WERI-Rb-1 (cell line): ENCODE results near the gene KLF3.

Experiments used
- DNase-seq: peaks from one replicate; pipeline ENCODE4 v3.0.0-alpha.2; 2020
- H3K27ac ChIP-seq: fragments of 250-450 bp; sonication (Bioruptor Pico); 2 replicates; pipeline ENCODE4 v1.5.1; 2020; ENCODE audit warnings: mild to moderate bottlenecking, moderate library complexity
- H3K27me3 ChIP-seq: fragments of 250-450 bp; sonication (Bioruptor Pico); 2 replicates; pipeline ENCODE4 v1.5.1; 2021; ENCODE audit warnings: mild to moderate bottlenecking, low read depth, moderate library complexity; ENCODE audit not compliant: insufficient read depth, severe bottlenecking
- H3K36me3 ChIP-seq: fragments of 250-450 bp; sonication (Bioruptor Pico); 2 replicates; pipeline ENCODE4 v1.5.1; 2020; ENCODE audit warnings: mild to moderate bottlenecking, moderate library complexity
- H3K4me3 ChIP-seq: 2 replicates; pipeline ENCODE4 v1.5.1; 2011; ENCODE audit warnings: low read depth, mild to moderate bottlenecking, control low read depth, low read length
- H3K9me3 ChIP-seq: fragments of 250-450 bp; sonication (Bioruptor Pico); 2 replicates; pipeline ENCODE4 v1.5.1; 2021; ENCODE audit warnings: mild to moderate bottlenecking, moderate library complexity; ENCODE audit not compliant: severe bottlenecking
- TF ChIP-seq, protein P1 (sequence below): IDR thresholded peaks from 2 replicates; pipeline ENCODE4 v1.5.1; 2011; ENCODE audit warnings: low read depth, mild to moderate bottlenecking, control low read depth, inconsistent platforms, low read length

KLF3 gene

DNA sequence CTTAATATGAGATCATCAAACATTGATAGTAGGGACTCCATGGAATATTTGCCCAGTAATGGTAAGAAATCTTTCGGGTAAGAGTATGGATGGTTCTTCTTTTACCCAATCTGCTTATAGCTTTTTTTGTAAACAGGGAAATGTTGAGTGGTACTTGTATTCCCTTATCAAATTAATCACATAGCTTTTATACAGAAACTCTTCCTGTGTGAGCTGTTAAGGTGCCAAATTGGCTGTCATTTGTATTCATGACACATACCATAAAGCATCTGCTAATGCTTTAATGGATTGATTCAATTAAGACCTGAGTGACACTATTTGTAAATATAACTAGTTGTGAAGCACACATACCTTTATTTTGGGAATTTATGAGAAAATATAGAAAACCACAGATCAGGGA is 34.2 kb downstream of the KLF3 start:
- Histone ChIP-seq H3K4me3 (no peak overlapping the region), H3K36me3 (peaks cover 26% of the 10 kb centered on the region), H3K27me3 (no peaks in the 10 kb centered on the region), H3K27ac (no peak overlapping the region), H3K9me3 (no peaks in the 10 kb centered on the region)
- no peak for DNase-seq
- TF ChIP-seq, protein P1, sequence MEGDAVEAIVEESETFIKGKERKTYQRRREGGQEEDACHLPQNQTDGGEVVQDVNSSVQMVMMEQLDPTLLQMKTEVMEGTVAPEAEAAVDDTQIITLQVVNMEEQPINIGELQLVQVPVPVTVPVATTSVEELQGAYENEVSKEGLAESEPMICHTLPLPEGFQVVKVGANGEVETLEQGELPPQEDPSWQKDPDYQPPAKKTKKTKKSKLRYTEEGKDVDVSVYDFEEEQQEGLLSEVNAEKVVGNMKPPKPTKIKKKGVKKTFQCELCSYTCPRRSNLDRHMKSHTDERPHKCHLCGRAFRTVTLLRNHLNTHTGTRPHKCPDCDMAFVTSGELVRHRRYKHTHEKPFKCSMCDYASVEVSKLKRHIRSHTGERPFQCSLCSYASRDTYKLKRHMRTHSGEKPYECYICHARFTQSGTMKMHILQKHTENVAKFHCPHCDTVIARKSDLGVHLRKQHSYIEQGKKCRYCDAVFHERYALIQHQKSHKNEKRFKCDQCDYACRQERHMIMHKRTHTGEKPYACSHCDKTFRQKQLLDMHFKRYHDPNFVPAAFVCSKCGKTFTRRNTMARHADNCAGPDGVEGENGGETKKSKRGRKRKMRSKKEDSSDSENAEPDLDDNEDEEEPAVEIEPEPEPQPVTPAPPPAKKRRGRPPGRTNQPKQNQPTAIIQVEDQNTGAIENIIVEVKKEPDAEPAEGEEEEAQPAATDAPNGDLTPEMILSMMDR, result no peak

DNA sequence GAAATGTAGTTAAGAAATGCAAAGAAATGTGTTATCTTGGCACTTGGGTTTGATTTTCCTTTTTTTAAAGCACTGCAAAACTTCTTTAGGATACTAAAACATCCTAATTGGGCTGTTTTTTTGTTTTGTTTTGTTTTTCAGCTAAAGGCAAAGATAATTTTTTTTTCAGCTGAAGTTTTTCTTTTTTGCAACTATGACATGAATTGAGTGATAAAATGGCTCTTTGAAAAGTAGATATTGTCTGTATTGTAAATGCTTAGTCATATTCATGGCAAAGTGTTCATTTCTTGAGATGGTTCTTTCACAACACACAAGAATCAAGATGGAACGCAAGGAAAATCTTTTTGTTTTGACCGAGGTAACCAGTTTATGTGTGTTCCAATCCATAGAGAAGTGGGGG is 35.1 kb downstream of the KLF3 start:
- DNase-seq, result no peak
- TF ChIP-seq, protein P1, result no peak
- peaks cover 21% of the 10 kb centered on the region for H3K36me3 ChIP-seq
- no peaks in the 10 kb centered on the region for H3K27me3 ChIP-seq
- H3K9me3 ChIP-seq, result no peaks in the 10 kb centered on the region
- H3K4me3 ChIP-seq, result no peak overlapping the region
- H3K27ac ChIP-seq, result no peak overlapping the region

DNA sequence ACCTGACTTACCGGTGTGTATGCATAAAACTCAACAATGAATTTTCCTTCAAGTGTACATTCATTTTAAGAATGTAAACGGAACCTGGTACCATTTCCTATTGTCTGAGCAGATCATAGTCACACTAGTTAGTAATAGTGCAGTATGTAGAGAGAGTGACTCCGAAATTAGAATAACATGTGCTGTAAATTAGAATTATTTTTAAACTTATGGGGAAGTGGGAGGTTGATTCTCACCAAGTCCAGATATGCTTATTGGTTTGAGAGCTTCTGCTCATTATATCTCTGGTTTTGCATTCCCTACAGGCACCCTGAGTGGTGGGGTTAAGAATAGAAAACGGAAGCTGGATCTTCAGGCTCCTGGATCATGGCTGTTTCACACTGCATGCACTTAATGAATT is 39.6 kb downstream of the KLF3 start:
- no peak overlapping the region for H3K27ac ChIP-seq
- no peaks in the 10 kb centered on the region for H3K9me3 ChIP-seq
- H3K27me3 ChIP-seq, result no peaks in the 10 kb centered on the region
- no peak for DNase-seq
- TF ChIP-seq, protein P1, result no peak
- H3K36me3 ChIP-seq, result no peaks in the 10 kb centered on the region; the same call in 1 of the 2 replicates
- H3K4me3 ChIP-seq, result no peak overlapping the region

DNA sequence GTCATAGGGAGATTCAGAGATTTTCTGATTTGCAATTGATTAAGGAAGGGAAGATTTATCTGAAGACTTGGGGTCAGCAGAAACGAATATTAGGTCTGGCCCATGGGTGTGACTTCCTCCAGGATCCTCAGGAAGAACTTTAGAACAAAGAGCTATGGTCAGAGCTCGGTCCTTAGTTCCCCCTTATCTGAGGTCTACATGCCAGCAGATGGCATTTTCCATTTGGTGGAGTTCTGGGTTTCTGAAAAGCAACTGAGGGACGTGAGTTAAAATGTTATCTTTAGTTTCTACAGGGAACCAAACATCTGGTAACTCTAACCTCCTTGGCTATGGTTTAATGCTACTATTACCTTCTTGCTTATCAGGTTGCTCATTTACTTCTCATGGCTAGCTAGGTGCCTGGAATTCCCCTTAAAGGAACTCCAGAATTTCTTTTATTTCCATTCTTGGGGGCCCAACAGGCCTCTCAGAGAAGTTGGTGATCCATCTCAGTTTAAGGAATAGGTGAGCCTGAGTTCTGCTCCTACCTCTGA is 40.7 kb downstream of the KLF3 start:
- TF ChIP-seq, protein P1, result no peak

DNA sequence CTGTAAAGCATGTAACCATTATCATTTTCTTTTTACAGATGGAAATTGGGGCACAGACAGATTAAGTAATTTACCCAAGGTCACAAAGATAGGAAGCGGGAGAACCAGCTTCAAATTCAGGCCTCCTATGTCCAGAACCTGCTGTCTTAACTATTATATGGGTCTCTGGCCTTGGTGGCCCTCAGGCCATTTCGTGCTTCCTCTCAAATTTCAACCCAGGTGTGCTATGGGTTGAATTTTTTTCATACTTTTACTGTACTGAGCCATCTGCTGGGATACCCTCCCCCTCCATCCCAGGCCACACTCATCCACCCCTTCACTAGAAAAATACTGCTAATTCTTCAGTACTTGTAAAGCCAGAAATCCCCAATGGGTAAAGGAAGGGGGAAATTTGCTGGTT is 42.3 kb downstream of the KLF3 start:
- Histone ChIP-seq H3K9me3 (no peaks in the 10 kb centered on the region), H3K4me3 (no peak overlapping the region), H3K27me3 (no peaks in the 10 kb centered on the region), H3K27ac (no peak overlapping the region), H3K36me3 (no peaks in the 10 kb centered on the region)
- TF ChIP-seq, protein P1, result no peak
- no peak for DNase-seq

More for the DNA sequence above, 40.7 kb downstream of the KLF3 start:
- no peak overlapping the region for H3K4me3 ChIP-seq
- H3K27me3 ChIP-seq, result no peaks in the 10 kb centered on the region
- H3K27ac ChIP-seq, result no peak overlapping the region
- no peaks in the 10 kb centered on the region for H3K36me3 ChIP-seq
- no peaks in the 10 kb centered on the region for H3K9me3 ChIP-seq
- DNase-seq, result no peak

DNA sequence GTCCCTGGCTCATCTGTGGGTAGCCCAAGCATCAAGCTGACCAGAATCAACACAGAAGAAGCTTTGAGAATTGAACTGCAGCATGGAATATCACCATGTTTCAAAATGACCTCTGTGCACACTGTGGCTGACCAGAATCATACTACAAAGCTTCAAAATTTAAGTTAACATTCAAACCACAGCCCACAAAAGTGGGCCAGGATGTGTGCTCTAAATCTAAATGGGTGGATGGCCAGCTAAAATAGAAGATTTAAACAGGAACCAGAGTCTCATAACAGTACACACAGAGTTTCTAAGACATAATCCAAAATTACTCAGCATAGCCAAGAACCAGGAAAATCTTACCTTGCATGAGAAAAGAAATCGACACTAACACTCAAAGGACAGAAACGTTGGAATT is 46.1 kb downstream of the KLF3 start:
- no peak overlapping the region for H3K27ac ChIP-seq
- no peaks in the 10 kb centered on the region for H3K36me3 ChIP-seq
- DNase-seq, result no peak
- H3K4me3 ChIP-seq, result no peak overlapping the region
- TF ChIP-seq, protein P1, result no peak
- H3K27me3 ChIP-seq, result no peaks in the 10 kb centered on the region
- peaks cover 4% of the 10 kb centered on the region for H3K9me3 ChIP-seq
